Nephron (organoid): ENCODE data around the gene AREL1.

Source experiments
- H3K27ac Mint-ChIP-seq, 3 experiments: 2 replicates each; pipeline ENCODE4 v1.8.0; 2020; ENCODE audit warnings: mixed read lengths in 3 of 3, mild to moderate bottlenecking in 2 of 3, moderate library complexity in 1 of 3
- H3K27me3 Mint-ChIP-seq: 2 replicates; pipeline ENCODE4 v1.8.0; 2021; ENCODE audit warnings: low read depth, mild to moderate bottlenecking, moderate library complexity, mixed read lengths
- H3K36me3 Mint-ChIP-seq: 2 replicates; pipeline ENCODE4 v1.8.0; 2020; ENCODE audit warnings: low read depth, mixed read lengths
- H3K4me1 Mint-ChIP-seq: 2 replicates; pipeline ENCODE4 v1.8.0; 2020; ENCODE audit warnings: mixed read lengths
- H3K4me3 Mint-ChIP-seq, 3 experiments: 2 replicates each; pipeline ENCODE4 v1.8.0; 2020; ENCODE audit warnings: mild to moderate bottlenecking in 3 of 3, mixed read lengths in 3 of 3, moderate library complexity in 2 of 3
- H3K9me3 Mint-ChIP-seq: 2 replicates; pipeline ENCODE4 v1.8.0; 2020; ENCODE audit warnings: mixed read lengths
- TF ChIP-seq, protein P1 (sequence below), 3 experiments: fragments of 200-600 bp; sonication (generic); IDR thresholded peaks; one replicate each; pipeline ENCODE4 v1.5.0; 2021; ENCODE audit warnings: antibody characterized with exemption in 3 of 3; ENCODE audit not compliant: unreplicated experiment in 3 of 3

Gene AREL1

DNA sequence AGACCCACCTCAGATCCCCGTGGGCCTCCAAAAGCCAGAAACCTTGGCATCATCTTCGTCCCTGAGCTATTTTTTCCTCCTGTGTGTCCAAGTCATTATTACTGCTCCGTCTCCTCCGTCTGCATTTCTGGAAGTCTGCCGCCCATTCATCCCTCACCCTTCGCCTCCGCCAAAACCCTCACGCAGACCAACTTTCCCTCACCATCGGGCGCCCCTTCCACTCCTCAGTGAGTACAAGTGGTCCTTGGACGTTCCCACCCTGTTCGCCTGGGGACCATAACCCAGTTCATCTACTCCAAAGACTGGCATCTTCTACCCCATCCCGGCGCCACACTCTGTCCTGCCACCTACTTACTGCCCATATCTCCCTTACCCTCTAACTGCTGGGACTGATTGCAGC, 97.1 kb downstream of the AREL1 start:
- Mint-ChIP-seq H3K36me3 (no peaks in the 10 kb centered on the region), H3K4me3 (peak overlapping the region in 1 of 3 experiments; percentile 7), H3K27ac (peak overlapping the region in 2 of 3 experiments; percentile 0 to 52), H3K27me3 (peaks cover 46% of the 10 kb centered on the region), H3K4me1 (peaks cover 38% of the 10 kb centered on the region), H3K9me3 (no peaks in the 10 kb centered on the region)
- TF ChIP-seq, protein P1, sequence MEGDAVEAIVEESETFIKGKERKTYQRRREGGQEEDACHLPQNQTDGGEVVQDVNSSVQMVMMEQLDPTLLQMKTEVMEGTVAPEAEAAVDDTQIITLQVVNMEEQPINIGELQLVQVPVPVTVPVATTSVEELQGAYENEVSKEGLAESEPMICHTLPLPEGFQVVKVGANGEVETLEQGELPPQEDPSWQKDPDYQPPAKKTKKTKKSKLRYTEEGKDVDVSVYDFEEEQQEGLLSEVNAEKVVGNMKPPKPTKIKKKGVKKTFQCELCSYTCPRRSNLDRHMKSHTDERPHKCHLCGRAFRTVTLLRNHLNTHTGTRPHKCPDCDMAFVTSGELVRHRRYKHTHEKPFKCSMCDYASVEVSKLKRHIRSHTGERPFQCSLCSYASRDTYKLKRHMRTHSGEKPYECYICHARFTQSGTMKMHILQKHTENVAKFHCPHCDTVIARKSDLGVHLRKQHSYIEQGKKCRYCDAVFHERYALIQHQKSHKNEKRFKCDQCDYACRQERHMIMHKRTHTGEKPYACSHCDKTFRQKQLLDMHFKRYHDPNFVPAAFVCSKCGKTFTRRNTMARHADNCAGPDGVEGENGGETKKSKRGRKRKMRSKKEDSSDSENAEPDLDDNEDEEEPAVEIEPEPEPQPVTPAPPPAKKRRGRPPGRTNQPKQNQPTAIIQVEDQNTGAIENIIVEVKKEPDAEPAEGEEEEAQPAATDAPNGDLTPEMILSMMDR (IDR thresholded peaks at IDR 0.05; ENCODE audit: unreplicated experiment in 3 of 3): no peak

GRCh38 chr14:74614508-74615495, 98.1 kb downstream of the AREL1 start:
- H3K36me3 Mint-ChIP-seq: no peaks in the 10 kb centered on the region
- H3K27me3 Mint-ChIP-seq: peaks cover 49% of the 10 kb centered on the region
- H3K4me3 Mint-ChIP-seq: peak overlapping the region; percentile 56 to 70 (median 69)

DNA sequence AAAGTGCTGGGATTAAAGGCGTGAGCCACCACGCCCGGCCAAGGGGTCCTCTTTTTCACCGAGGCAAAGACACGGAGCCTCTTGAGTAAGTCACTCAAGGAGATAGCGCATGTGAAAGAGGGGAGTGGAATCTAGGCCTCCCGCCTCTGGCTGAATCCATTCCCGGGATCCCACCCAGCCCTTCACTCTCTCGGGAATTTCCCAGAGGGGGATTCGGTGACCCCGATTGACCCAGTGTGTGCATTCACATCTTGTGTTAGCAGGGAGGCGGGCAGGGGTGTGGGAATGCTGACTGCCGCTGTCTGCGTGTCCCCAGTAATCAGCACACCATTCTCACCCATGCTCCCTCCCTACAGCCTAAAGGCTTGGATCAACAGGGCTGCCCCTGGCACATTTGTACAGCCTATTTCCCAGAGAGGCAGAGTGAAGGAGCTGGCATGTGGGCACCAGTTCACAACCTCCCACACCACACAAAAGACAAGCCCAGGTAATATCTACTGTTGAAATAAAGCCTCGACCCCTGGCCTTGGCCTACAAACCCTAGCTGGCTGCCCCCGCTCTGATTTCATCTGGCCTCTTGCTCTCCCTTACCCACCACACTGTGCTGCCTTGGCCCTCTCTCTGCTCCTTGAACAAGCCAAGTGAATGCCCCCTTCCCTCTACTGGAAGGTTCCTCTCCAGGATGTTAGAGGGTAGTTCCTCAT, 99.5 kb downstream of the AREL1 start:
- Mint-ChIP-seq H3K9me3 (no peaks in the 10 kb centered on the region), H3K4me3 (peak overlapping the region; percentile 74 to 87 (median 75)), H3K36me3 (no peaks in the 10 kb centered on the region), H3K4me1 (peaks cover 32% of the 10 kb centered on the region), H3K27me3 (peaks cover 57% of the 10 kb centered on the region), H3K27ac (peak overlapping the region; percentile 34 to 52 (median 35))
- TF ChIP-seq, protein P1 (IDR thresholded peaks at IDR 0.05; ENCODE audit: unreplicated experiment in 3 of 3): no peak

More at GRCh38 chr14:74614508-74615495, 98.1 kb downstream of the AREL1 start:
- Mint-ChIP-seq H3K4me1 (peaks cover 35% of the 10 kb centered on the region), H3K27ac (peak overlapping the region in 2 of 3 experiments; percentile 9 to 52), H3K9me3 (no peaks in the 10 kb centered on the region)
- TF ChIP-seq, protein P1 (IDR thresholded peaks at IDR 0.05; ENCODE audit: unreplicated experiment in 3 of 3): no peak

DNA sequence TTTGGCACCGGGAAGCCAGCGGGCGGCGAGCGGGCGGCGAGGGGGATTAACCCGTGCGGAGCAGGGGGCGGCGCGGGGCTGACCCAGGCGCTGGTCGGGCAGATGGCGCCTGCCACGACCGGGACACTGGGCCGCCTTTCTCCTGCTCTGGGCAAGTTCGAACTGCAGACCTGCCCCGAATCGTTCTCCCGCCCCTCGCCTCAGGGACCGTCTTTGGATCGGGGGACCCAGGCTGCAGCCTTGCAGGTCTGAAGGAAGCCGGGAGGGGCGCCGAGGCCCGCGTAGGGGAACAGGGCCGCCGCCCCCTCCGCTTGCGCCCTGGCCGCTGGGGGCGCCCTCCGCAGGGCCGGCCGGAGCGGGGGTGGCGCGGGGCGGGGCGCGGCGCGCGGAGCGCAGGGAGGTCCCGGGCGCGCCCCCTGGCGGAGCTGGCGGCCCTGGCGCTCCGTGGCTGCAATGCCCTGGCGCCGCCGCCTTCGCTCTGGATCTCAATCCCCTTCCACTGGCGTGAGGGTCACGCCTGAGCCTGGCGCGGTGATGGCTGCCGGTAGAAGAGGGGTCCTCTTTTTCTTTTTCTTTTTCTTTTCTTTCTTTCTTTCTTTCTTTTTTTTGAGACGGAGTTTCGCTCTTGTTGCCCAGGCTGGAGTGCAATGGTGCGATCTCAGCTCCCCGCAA, 100.4 kb downstream of the AREL1 start:
- H3K36me3 Mint-ChIP-seq: no peaks in the 10 kb centered on the region
- TF ChIP-seq, protein P1 (IDR thresholded peaks at IDR 0.05; ENCODE audit: unreplicated experiment in 3 of 3): peak; percentile 53 to 67 (median 59)
- H3K4me1 Mint-ChIP-seq: peaks cover 32% of the 10 kb centered on the region
- no peak overlapping the region for H3K27ac Mint-ChIP-seq
- peaks cover 54% of the 10 kb centered on the region for H3K27me3 Mint-ChIP-seq
- peak overlapping the region; percentile 76 to 88 (median 82) for H3K4me3 Mint-ChIP-seq
- no peaks in the 10 kb centered on the region for H3K9me3 Mint-ChIP-seq

- peaks cover 34% of the 10 kb centered on the region for H3K4me1 Mint-ChIP-seq
- H3K36me3 Mint-ChIP-seq: no peaks in the 10 kb centered on the region
- TF ChIP-seq, protein P1 (IDR thresholded peaks at IDR 0.05; ENCODE audit: unreplicated experiment in 3 of 3): no peak
- no peak within 1 kb of the TSS for H3K27ac Mint-ChIP-seq
- no peaks in the 10 kb centered on the region for H3K9me3 Mint-ChIP-seq
- H3K27me3 Mint-ChIP-seq: peaks cover 54% of the 10 kb centered on the region
- H3K4me3 Mint-ChIP-seq: peak within 1 kb of the TSS; percentile 76 to 88 (median 82)
These were observed 101.1 kb downstream of the AREL1 start, which contains the start of gene LTBP2 for GRCh38 chr14:74611650-74612349. Gene LTBP2, minus strand, starts transcription at chr14:74612237. Its CDS starts 293 bp downstream, at chr14:74611944.
